ENCODE measurements around the gene BROX.
A peak's percentile ranks its signal among the peaks of the same experiment; 100 is the strongest.
"Not testable (repeated sequence)": the region's sequence is repeated elsewhere in the genome, so short reads cannot be mapped to it uniquely, and the experiment has no call there.

The BROX gene

GRCh38 chr1:222712253-222713090 lies at the start of gene BROX, which contains the start of gene AIDA:
BROX (plus strand) TSS chr1:222712564; CDS start chr1:222715700, 3,136 bp downstream.
AIDA (minus strand) TSS chr1:222712491; CDS start chr1:222712317, 174 bp downstream.
- Mint-ChIP-seq H3K27ac (peak within 1 kb of the TSS; percentile 99 to 100 (median 99)), H3K27me3 (ENCODE audit: low read depth) (no peaks in the 10 kb centered on the region), H3K4me3 (peak within 1 kb of the TSS; percentile 96 to 97 (median 97)), H3K4me1 (peaks cover 25% of the 10 kb centered on the region), H3K9me3 (no peaks in the 10 kb centered on the region), H3K36me3 (ENCODE audit: low read depth) (peaks cover 18% of the 10 kb centered on the region)
- no peak for TF ChIP-seq CTCF (IDR thresholded peaks at IDR 0.05; ENCODE audit: unreplicated experiment in 3 of 3)

- TF ChIP-seq CTCF (IDR thresholded peaks at IDR 0.05; ENCODE audit: unreplicated experiment in 3 of 3): no peak
- no peaks in the 10 kb centered on the region for H3K9me3 Mint-ChIP-seq
- H3K4me3 Mint-ChIP-seq: no peak overlapping the region
- H3K4me1 Mint-ChIP-seq: no peaks in the 10 kb centered on the region
- H3K27me3 Mint-ChIP-seq (ENCODE audit: low read depth): no peaks in the 10 kb centered on the region
- H3K27ac Mint-ChIP-seq: no peak overlapping the region
- peaks cover 75% of the 10 kb centered on the region for H3K36me3 Mint-ChIP-seq (ENCODE audit: low read depth)
Measured at GRCh38 chr1:222663431-222663934, 48.9 kb upstream of the BROX start.

GRCh38 chr1:222665964-222666363 lies 46.4 kb upstream of the BROX start:
- no peak overlapping the region for H3K27ac Mint-ChIP-seq
- H3K9me3 Mint-ChIP-seq: no peaks in the 10 kb centered on the region
- no peaks in the 10 kb centered on the region for H3K4me1 Mint-ChIP-seq
- TF ChIP-seq CTCF (IDR thresholded peaks at IDR 0.05; ENCODE audit: unreplicated experiment in 3 of 3): no peak
- no peak overlapping the region for H3K4me3 Mint-ChIP-seq
- H3K36me3 Mint-ChIP-seq (ENCODE audit: low read depth): peaks cover 66% of the 10 kb centered on the region
- H3K27me3 Mint-ChIP-seq (ENCODE audit: low read depth): no peaks in the 10 kb centered on the region

- not testable (repeated sequence) for H3K27ac Mint-ChIP-seq; H3K4me3 Mint-ChIP-seq; H3K27me3 Mint-ChIP-seq (ENCODE audit: low read depth); H3K9me3 Mint-ChIP-seq; H3K4me1 Mint-ChIP-seq
- peaks cover 62% of the 10 kb centered on the region for H3K36me3 Mint-ChIP-seq (ENCODE audit: low read depth)
Measured at GRCh38 chr1:222668184-222668583, 44.2 kb upstream of the BROX start.

GRCh38 chr1:222669107-222669506 lies 43.3 kb upstream of the BROX start:
- not testable (repeated sequence) for H3K27ac Mint-ChIP-seq; H3K4me1 Mint-ChIP-seq; H3K4me3 Mint-ChIP-seq; H3K9me3 Mint-ChIP-seq; H3K27me3 Mint-ChIP-seq (ENCODE audit: low read depth)
- peaks cover 62% of the 10 kb centered on the region for H3K36me3 Mint-ChIP-seq (ENCODE audit: low read depth)

GRCh38 chr1:222670110-222670509 lies 42.3 kb upstream of the BROX start:
- Mint-ChIP-seq H3K4me1 (no peaks in the 10 kb centered on the region), H3K4me3 (no peak overlapping the region), H3K9me3 (no peaks in the 10 kb centered on the region), H3K27me3 (ENCODE audit: low read depth) (no peaks in the 10 kb centered on the region), H3K36me3 (ENCODE audit: low read depth) (peaks cover 66% of the 10 kb centered on the region), H3K27ac (no peak overlapping the region)
- no peak for TF ChIP-seq CTCF (IDR thresholded peaks at IDR 0.05; ENCODE audit: unreplicated experiment in 3 of 3)

GRCh38 chr1:222680080-222680479 lies 32.3 kb upstream of the BROX start:
- no peak for TF ChIP-seq CTCF (IDR thresholded peaks at IDR 0.05; ENCODE audit: unreplicated experiment in 3 of 3)
- Mint-ChIP-seq H3K27ac (no peak overlapping the region), H3K9me3 (no peaks in the 10 kb centered on the region), H3K36me3 (ENCODE audit: low read depth) (peaks cover 12% of the 10 kb centered on the region), H3K27me3 (ENCODE audit: low read depth) (no peaks in the 10 kb centered on the region), H3K4me3 (no peak overlapping the region), H3K4me1 (no peaks in the 10 kb centered on the region)
